ENCODE results near the gene RAB44.

DNA sequence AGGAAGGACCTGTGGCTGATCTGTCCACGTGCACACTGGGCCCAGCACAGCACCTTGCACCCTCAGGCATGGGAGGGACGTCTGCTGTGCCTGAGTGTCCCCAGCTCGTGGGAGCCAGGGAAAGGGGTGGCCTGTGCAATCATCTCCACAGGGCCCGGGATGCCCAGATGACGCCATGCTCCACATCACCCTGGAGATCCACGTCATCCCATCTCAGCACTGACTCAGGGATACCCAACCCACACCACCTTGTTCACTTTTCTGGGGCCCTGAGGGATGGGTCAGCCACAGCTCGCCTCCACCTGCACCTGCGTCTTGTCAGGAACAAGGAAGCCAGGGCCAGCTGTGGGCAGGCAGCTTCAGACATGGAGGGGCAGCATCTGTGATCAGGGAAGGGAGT lies 48.2 kb downstream of the RAB44 start:
- TF ChIP-seq, protein P1, sequence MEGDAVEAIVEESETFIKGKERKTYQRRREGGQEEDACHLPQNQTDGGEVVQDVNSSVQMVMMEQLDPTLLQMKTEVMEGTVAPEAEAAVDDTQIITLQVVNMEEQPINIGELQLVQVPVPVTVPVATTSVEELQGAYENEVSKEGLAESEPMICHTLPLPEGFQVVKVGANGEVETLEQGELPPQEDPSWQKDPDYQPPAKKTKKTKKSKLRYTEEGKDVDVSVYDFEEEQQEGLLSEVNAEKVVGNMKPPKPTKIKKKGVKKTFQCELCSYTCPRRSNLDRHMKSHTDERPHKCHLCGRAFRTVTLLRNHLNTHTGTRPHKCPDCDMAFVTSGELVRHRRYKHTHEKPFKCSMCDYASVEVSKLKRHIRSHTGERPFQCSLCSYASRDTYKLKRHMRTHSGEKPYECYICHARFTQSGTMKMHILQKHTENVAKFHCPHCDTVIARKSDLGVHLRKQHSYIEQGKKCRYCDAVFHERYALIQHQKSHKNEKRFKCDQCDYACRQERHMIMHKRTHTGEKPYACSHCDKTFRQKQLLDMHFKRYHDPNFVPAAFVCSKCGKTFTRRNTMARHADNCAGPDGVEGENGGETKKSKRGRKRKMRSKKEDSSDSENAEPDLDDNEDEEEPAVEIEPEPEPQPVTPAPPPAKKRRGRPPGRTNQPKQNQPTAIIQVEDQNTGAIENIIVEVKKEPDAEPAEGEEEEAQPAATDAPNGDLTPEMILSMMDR (IDR thresholded peaks at IDR 0.05) = no peak
- TF ChIP-seq POLR2A (IDR thresholded peaks at IDR 0.05) (no peak), POLR2AphosphoS5 (IDR thresholded peaks at IDR 0.05) (no peak)

All from prostate gland (tissue), 2 donors.